SH-SY5Y (cell line): ENCODE results near the gene HHIP.

Source experiments
- GATA2 ChIP-seq: IDR thresholded peaks from 2 replicates; pipeline ENCODE4 v1.6.1; 2011; ENCODE audit warnings: mild to moderate bottlenecking, low read depth, low read length
- GATA3 ChIP-seq: IDR thresholded peaks from 2 replicates; pipeline ENCODE4 v1.6.1; 2011; ENCODE audit warnings: low read depth, mild to moderate bottlenecking, low read length, moderate library complexity

DNA sequence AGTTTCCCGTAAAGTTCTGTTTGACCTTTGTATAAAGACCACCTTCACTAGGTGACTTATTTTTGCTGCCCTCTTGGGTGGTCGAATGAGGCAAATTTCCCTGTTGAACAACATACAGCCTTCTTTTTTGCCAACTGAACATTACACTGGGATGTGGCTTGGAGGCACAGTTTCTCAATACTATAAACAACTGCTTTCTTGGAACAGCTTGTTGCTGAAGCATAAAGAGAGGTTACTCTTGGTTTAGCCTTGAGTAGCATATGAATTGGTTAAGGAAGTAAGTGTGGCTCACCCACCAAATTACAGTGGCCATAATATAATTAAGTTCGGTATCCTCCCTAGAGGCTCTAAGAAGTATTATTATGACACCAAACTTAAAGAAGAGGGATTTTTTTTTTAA lies 40.0 kb downstream of the HHIP start:
- TF ChIP-seq GATA3 (no peak), GATA2 (no peak)
